HG02798 (cell line): ENCODE data around the gene UBAC2.

Source experiments
- ATAC-seq: cut with Tn5 transposase; IDR thresholded peaks from one replicate; pipeline ENCODE4 v1.9.1; 2021; ENCODE audit warnings: mild to moderate bottlenecking; ENCODE audit not compliant: unreplicated experiment, poor library complexity

Gene UBAC2

GRCh38 chr13:99370481-99371275, 170.0 kb downstream of the UBAC2 start:
- no peak for ATAC-seq

GRCh38 chr13:99371956-99372355, 171.3 kb downstream of the UBAC2 start:
- ATAC-seq = no peak

GRCh38 chr13:99373436-99373835, 172.8 kb downstream of the UBAC2 start:
- no peak for ATAC-seq

- no peak for ATAC-seq
These were observed 173.7 kb downstream of the UBAC2 start for GRCh38 chr13:99374169-99374991.

GRCh38 chr13:99374994-99375737, 174.5 kb downstream of the UBAC2 start:
- ATAC-seq = peak; percentile 39

DNA sequence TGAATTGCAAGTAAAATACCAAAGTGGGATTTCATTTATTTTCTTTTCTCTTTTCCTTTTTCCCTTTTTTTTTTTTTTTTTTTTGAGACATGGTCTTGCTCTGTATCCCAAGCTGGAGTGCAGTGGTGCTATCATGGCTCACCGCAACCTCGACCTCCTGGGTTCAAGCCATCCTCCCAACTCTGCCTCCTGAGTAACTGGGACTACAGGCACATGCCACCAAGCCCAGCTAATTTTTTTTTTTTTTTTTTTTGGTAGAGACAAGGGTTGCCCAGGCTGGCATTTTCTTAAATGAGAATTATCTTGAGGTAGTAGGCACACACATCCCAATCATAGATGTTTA, 175.1 kb downstream of the UBAC2 start:
- ATAC-seq = peak; percentile 8

DNA sequence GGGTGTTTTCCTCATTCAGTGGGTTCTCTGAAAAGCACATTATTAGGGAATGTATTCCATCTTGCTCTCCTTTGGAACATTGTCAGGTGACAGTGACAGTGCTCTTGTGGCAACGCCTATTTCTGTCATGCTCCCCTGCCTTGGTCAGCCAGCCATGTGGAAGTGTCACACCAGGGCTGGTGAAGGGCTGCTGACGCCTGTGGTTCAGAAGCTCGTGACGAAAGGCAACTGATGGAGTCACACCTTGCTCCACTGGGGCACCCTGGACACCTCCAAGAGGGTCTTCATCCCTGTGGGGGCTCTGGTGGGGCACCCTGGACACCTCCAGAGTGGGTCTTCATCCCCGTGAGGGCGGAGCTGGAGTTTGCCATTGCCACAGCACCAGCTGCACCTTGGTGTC, 175.5 kb downstream of the UBAC2 start:
- ATAC-seq = peak; percentile 49

GRCh38 chr13:99376924-99377323, 176.3 kb downstream of the UBAC2 start:
- no peak for ATAC-seq

GRCh38 chr13:99377641-99378040, 177.0 kb downstream of the UBAC2 start:
- ATAC-seq = no peak

DNA sequence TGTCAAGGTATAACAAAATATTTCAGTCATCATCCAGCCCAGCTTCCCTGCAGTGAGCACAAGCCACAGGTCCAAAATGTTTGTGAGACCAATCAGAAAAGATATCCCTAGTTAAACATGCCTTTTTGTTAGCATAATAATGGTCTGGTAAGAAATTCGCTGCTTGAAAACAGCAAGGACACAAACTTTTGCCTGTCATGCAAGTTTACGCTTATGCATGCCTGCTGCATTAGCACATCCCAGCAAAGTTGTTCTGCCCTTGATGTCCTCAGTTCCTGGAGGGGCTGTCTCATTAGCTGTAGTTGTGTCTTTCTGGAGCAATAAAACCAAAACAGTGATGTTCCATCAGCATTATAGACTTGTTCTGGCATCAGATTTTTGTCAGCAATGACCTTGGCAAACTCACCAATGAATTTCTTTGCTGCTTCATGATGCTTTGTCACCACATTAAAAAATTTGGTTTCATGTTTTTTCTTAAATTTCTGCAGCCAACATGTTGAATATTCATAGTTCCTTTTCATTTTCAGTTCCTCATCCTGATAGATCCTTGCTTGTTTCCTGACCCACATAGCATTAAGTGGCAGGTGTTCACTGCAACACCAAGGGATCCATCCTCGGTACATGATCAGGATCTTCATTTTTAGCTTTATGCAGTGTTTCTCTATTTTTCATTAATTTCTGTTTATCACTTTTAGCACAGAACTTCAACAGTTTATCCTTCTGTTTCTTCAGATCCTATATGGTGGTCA, 178.5 kb downstream of the UBAC2 start:
- no peak for ATAC-seq

DNA sequence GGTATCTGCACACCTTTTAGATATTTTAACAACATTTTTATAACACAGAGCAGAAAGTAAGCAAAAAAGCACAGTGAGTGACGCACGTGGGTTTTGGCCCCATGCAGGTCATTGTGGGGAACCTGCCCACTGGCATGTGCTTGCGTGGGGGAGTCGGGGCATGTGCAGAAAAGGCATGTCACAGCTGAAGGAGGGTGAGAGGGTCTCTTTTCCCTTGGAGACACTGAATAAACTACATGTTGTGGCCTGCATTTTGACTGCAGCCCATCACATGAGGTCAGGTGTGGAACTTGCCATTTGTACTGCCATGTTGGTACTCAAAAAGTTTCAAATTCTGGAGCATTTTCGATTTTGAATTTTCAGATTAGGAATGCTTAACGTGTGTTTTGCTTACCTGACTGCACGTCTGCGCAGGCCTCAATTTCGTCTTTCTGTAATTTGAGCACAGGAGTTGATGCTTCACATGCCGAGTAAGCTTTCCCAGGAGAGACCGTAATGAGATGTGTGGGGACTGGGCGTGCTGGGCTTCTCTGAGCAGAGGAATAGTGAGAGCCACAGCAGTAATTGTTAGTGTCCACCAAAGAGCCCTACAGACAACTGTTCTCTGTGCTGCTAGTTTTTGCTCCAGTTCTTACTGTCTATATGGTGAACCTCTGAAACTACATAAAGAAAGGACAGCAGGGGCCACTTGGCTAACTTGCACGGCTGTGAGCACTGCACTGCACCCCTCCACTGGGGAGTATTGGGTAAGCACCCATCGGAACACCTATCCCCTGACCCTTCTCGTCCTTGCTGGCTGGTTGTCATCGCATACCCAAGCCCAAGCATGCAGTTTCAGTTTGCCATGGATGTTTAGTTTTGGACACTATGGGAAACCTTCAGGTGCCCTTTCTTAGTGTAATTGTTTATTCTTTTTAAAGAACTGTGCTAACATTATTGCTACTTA, 179.5 kb downstream of the UBAC2 start:
- no peak for ATAC-seq

DNA sequence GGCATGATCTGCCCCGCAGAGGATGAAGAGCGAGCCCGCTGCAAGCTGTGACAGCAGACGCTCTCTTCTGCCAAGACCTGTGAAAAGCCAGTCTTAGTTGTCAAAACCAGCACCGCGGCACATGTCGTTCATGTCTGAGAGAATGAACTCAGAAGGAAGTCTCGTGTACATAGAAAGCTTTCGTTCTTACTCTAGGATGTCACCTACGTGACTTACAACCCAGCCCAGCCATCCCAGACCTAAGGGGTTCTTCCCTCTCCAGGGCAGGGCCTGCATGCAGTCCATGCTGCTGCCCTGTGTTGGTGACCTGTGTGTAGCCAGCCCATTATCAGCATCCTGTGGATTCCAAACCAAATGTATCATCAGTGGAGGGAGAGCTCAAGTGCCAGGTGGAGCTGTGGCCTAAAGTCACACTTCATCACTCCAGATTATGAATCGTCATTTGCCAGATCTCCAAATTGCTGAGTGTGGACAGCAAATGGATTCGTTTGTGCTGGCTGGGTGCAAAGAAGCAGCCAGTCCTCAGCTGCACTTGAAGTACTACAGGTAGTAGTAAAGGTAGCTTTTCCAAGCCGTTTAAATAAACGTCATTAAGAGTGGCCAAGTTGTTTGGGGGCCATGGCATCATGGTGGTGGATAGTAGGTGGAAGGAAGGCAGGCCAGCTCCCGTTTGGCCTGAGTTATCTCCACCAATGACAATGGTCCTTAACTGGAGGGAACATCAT, 180.4 kb downstream of the UBAC2 start:
- peak; percentile 85 for ATAC-seq

GRCh38 chr13:99381766-99382165, 181.1 kb downstream of the UBAC2 start:
- ATAC-seq = no peak

DNA sequence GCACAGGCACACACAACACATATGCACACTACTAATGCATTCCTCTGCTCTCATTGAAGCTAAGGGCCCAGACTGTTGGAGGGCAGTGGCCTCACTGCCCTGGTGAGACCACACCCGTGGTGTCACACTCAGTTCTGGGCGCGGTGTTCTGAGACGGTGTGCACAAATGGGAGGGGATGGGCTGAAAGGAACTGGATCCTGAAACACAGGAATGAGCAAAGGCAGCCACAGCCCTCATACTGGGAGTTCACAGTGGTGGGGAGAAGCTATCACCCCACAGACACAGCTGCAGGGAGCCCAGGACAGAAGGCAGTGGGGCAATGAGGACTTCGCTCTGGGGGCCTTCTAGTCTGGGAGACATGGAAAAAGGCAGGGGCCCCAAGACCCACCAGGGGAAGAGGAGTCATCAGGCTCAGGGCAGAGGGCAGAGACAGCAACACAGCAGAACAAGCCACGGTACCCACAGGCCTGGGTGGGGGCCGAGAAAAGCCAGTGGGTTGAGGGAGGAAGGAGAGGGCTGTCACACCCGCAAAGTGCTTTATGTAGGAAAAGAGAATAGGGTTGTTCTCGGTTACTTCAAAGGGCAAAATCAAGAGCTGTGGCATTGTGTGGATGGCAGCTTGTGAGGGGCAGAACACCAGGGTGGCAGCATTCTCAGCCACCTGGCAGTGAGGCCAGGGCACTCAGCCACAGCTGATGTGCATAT, 181.9 kb downstream of the UBAC2 start:
- ATAC-seq = no peak

DNA sequence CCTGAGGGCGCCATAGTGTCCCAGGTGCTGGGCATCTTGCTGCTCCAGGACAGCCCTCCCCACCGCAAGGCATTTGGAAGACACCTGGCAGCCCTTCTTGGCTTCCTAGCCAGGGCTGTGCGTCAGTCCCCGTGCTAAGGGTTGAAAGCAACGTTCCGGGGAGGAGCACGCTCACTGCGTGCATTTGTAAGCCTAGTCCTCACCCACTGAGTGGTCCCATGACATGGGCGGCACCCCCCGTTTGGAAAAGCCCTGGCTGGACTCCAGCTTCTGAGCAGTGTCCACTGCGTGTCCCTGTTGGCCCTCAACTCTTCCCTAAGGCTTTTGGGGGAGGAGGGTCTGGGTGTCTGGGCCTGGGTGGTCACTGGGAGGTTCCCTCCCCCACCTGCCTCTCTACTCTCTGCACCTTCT, 182.9 kb downstream of the UBAC2 start:
- ATAC-seq = no peak

DNA sequence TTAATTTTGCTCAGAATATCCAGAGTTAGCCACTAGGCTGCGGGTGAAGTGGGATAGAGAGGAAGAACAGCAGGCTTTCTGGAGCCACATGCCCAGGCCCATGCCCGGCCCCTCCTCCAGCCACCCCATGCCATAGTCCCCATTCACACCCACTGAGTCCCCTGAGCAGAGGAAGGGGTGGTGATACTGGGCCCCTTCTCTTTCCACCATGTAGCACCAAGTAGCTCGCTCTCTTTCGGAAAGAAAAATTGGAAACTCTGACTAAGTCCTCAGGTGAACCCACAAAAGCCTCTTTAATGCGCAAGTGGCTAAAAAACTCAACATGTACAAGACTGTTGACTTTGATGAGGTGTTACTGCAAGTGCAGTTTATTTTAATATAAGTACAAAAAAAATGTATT, 183.3 kb downstream of the UBAC2 start:
- no peak for ATAC-seq

GRCh38 chr13:99384468-99384867, 183.8 kb downstream of the UBAC2 start:
- no peak for ATAC-seq

GRCh38 chr13:99385161-99385560, 184.5 kb downstream of the UBAC2 start:
- ATAC-seq = no peak
